ENCODE data around the gene TCAIM.

Gene TCAIM

DNA sequence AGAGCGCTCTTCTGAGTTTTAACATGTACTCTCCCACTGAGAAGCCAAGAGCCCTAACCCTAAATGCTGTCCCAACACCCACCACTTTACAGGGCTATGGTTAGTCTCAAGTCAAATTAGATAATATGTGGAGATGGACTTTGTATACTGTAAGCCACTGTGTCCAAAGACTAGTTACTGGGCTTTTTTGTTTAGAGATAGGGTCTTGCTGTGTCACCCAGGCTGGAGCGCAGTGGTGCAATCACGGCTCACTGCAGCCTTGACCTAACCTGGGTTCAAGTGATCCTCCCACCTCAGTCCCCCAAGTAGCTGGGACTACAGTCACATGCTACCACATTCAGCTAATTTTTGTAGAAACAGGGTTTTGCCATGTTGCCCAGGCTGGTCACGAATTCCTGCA is 115.7 kb downstream of the TCAIM start:
- DNase-seq, result no peak

DNA sequence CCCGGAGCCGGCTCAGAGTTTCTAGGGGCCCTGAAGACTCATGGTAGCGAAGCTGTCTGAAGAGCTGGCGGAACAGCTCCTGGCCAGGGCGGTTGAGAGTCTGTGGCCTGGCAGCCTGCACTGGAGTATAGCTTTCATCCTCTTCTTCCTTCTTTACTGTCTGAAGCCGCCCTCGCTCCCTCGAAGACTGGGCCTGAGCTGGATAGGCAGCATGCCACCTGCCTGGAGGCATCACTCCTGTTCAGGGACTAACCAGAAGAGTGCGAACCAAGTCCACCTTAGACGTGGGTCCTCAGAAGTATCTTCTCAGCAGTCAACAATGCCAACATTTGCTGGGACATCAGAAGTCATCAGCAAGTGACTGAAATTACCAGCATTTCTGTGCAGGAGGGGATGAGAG is 116.8 kb downstream of the TCAIM start:
- DNase-seq, result no peak
